Keratinocyte (primary cell): ENCODE data around the gene CDC42SE2. TPM values are rescaled to one million over a fixed set of nuclear protein-coding genes. Genes with fewer than 3 reads are reported as not detected.

Experiments used
- DNase-seq: peaks from one replicate; pipeline ENCODE4 v3.0.0-alpha.2; 2011; ENCODE audit warnings: low read depth, missing footprints, low spot score
- FAIRE-seq: peaks from 2 replicates; lab custom pipeline; 2011; peaks lifted over from hg19 to GRCh38; lab: Jason Lieb, UNC
- H2AFZ ChIP-seq: 2 replicates; pipeline ENCODE4 v1.6.0; 2012; ENCODE audit warnings: low read length, control low read depth, inconsistent platforms; ENCODE audit not compliant: control insufficient read depth
- H3K27ac ChIP-seq: 2 replicates; pipeline ENCODE4 v1.5.1; 2011; ENCODE audit warnings: low read length; ENCODE audit not compliant: control insufficient read depth, insufficient read depth
- H3K27me3 ChIP-seq: 3 replicates; pipeline ENCODE4 v1.6.0; 2011; ENCODE audit warnings: low read length; ENCODE audit not compliant: control insufficient read depth, insufficient read depth; ENCODE audit errors: extremely low read depth
- H3K36me3 ChIP-seq, 2 experiments: 2 replicates in 1 of 2; 3 replicates in 1 of 2; pipeline ENCODE4 v1.5.1; 2011; ENCODE audit warnings: low read length in 2 of 2, mild to moderate bottlenecking in 1 of 2; ENCODE audit not compliant: control insufficient read depth in 2 of 2, insufficient read depth in 2 of 2; ENCODE audit errors: extremely low read depth in 1 of 2
- H3K4me1 ChIP-seq: 3 replicates; pipeline ENCODE4 v1.5.1; 2011; ENCODE audit warnings: low read length; ENCODE audit not compliant: control insufficient read depth, insufficient read depth; ENCODE audit errors: extremely low read depth
- H3K4me2 ChIP-seq: 3 replicates; pipeline ENCODE4 v1.6.0; 2011; ENCODE audit warnings: low read depth, low read length; ENCODE audit not compliant: control insufficient read depth, insufficient read depth; ENCODE audit errors: extremely low read depth
- H3K4me3 ChIP-seq, 3 experiments: fragments of 200-600 bp in 1 of 3; sonication (generic) in 1 of 3; 2 replicates in 2 of 3; 3 replicates in 1 of 3; pipeline ENCODE4 v1.5.1; 2011 to 2016; ENCODE audit warnings: low read length in 3 of 3, mild to moderate bottlenecking in 3 of 3, control low read depth in 2 of 3, inconsistent platforms in 1 of 3, low read depth in 1 of 3, mixed read lengths in 1 of 3, mixed run types in 1 of 3, moderate library complexity in 1 of 3; ENCODE audit not compliant: control insufficient read depth in 2 of 3, insufficient read depth in 2 of 3; ENCODE audit errors: extremely low read depth in 1 of 3
- H3K79me2 ChIP-seq: 2 replicates; pipeline ENCODE4 v1.6.0; 2012; ENCODE audit warnings: low read length; ENCODE audit not compliant: control insufficient read depth, insufficient read depth
- H3K9ac ChIP-seq: 3 replicates; pipeline ENCODE4 v1.6.0; 2011; ENCODE audit warnings: low read length; ENCODE audit not compliant: control insufficient read depth, insufficient read depth; ENCODE audit errors: extremely low read depth
- H3K9me1 ChIP-seq: 3 replicates; pipeline ENCODE4 v1.6.0; 2011; ENCODE audit warnings: low read length; ENCODE audit not compliant: control insufficient read depth, insufficient read depth; ENCODE audit errors: extremely low read depth
- H3K9me3 ChIP-seq: 2 replicates; pipeline ENCODE4 v1.5.1; 2012; ENCODE audit warnings: low read depth, low read length; ENCODE audit not compliant: control insufficient read depth
- H4K20me1 ChIP-seq: 3 replicates; pipeline ENCODE4 v1.6.0; 2011; ENCODE audit warnings: low read length; ENCODE audit not compliant: control insufficient read depth, insufficient read depth; ENCODE audit errors: extremely low read depth
- EZH2 ChIP-seq: IDR thresholded peaks from one replicate; pipeline ENCODE4 v1.6.1; 2012; ENCODE audit warnings: inconsistent platforms, mild to moderate bottlenecking, low read length, moderate library complexity
- dilution Hi-C: fragments of 300-500 bp; cut with MboI; formaldehyde crosslinking; loops from one replicate; pipeline ENCODE4 v1.7.0; 2020; ENCODE audit warnings: low sequenced_read_pairs; ENCODE audit not compliant: extremely low pct_ligation_motif_present
- polyA plus RNA-seq, 5 experiments: library from polyadenylated mRNA; depleted of rRNA in 3 of 5; stranded (reverse) in 3 of 5; stranded (forward) in 1 of 5; unstranded in 1 of 5; fragments of >200 nt; gene quantifications; 1 replicate in 1 of 5; 2 replicates in 3 of 5; 3 replicates in 1 of 5; pipeline versions ENCODE4 v1.2.1 to v1.2.3, GENCODE V29; 2011 to 2012; ENCODE audit warnings: missing spikeins in 2 of 5, low read depth in 1 of 5, low replicate concordance in 1 of 5
- TF ChIP-seq, protein P1 (sequence below), 3 experiments: IDR thresholded peaks in 1 of 3; conservative IDR thresholded peaks in 1 of 3; optimal IDR thresholded peaks in 1 of 3; 2 replicates in 2 of 3; 3 replicates in 1 of 3; pipeline versions ENCODE3 to v1.5.1; 2011; ENCODE audit warnings: low read length in 3 of 3, mild to moderate bottlenecking in 3 of 3, moderate library complexity in 2 of 3, control low read depth in 1 of 3, inconsistent platforms in 1 of 3; ENCODE audit not compliant: insufficient read depth in 2 of 3; ENCODE audit errors: extremely low read depth in 1 of 3

The CDC42SE2 gene
- polyA plus RNA-seq, 1 donor (not counting 4 experiments of a cell fraction or from before 2014, with no cell fraction given) = 32.5 TPM

DNA sequence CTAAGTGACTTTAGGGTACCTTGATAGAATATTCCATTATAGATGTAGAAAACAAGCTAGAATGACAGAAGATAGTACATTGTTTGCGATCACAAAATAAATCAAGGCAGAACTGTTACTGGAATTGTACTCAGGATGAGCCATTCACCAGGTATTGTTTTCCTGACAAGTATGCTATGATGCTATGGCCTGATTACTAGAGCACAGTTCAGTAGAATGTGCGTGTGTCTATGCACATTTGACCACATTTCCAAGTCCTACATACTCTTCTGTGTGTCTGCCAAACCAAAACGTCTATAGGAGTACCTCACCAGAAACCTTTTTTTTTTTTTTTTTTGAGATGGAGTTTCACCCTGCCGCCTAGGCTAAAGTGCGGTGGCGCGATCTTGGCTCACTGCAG, 43.3 kb upstream of the CDC42SE2 start:
- Histone ChIP-seq H3K9ac (no peak overlapping the region), H3K27ac (no peak overlapping the region), H3K27me3 (no peaks in the 10 kb centered on the region), H3K36me3 (no peaks in the 10 kb centered on the region), H3K9me1 (no peaks in the 10 kb centered on the region), H2AFZ (no peak overlapping the region), H4K20me1 (no peaks in the 10 kb centered on the region), H3K4me2 (no peak overlapping the region), H3K9me3 (no peaks in the 10 kb centered on the region), H3K4me1 (peaks cover 14% of the 10 kb centered on the region), H3K4me3 (no peak overlapping the region), H3K79me2 (no peaks in the 10 kb centered on the region)
- no peak for TF ChIP-seq EZH2
- TF ChIP-seq, protein P1, sequence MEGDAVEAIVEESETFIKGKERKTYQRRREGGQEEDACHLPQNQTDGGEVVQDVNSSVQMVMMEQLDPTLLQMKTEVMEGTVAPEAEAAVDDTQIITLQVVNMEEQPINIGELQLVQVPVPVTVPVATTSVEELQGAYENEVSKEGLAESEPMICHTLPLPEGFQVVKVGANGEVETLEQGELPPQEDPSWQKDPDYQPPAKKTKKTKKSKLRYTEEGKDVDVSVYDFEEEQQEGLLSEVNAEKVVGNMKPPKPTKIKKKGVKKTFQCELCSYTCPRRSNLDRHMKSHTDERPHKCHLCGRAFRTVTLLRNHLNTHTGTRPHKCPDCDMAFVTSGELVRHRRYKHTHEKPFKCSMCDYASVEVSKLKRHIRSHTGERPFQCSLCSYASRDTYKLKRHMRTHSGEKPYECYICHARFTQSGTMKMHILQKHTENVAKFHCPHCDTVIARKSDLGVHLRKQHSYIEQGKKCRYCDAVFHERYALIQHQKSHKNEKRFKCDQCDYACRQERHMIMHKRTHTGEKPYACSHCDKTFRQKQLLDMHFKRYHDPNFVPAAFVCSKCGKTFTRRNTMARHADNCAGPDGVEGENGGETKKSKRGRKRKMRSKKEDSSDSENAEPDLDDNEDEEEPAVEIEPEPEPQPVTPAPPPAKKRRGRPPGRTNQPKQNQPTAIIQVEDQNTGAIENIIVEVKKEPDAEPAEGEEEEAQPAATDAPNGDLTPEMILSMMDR (optimal IDR thresholded peaks at IDR 0.05 in 1 of 3, IDR thresholded peaks at IDR 0.05 in 1 of 3, conservative IDR thresholded peaks at IDR 0.05 in 1 of 3; ENCODE audit: extremely low read depth in 1 of 3, insufficient read depth in 2 of 3, low read length in 3 of 3) = no peak
- DNase-seq = no peak
- dilution Hi-C loops = no loop called here
- FAIRE-seq = no peak

DNA sequence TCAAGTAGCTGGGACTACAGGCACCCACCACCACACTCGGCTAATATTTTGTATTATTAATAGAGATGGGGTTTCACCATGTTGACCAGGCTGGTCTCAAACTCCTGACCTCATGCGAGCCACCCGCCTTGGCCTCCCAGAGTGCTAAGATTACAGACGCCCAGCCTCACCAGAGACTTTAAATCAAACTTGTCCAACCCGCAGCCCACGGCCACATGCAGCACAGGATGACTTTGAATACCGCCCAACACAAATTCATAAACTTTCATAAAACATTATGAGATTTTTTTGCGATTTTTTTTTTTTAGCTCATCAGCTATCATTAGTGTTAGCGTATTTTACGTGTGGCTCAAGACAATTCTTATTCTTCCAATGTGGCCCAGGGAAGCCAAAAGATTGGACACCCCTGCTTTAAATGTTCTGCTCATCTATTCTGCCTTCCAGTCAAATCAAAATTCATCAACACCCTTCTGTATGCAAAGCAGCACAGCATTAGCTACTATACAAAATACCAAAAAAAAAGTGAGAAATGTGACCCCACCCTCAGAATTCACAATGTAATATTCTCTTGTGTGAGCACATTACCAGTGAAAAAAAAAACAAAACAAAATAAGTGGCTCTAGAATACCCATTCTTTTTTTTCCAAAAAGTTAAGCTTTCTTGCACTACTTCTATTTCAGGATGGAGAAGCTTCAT, 42.7 kb upstream of the CDC42SE2 start:
- H3K9me1 ChIP-seq = no peaks in the 10 kb centered on the region
- no peaks in the 10 kb centered on the region for H3K9me3 ChIP-seq
- no peaks in the 10 kb centered on the region for H3K79me2 ChIP-seq
- no peak for FAIRE-seq
- no peak overlapping the region for H3K4me2 ChIP-seq
- TF ChIP-seq EZH2 = no peak
- TF ChIP-seq, protein P1 (optimal IDR thresholded peaks at IDR 0.05 in 1 of 3, IDR thresholded peaks at IDR 0.05 in 1 of 3, conservative IDR thresholded peaks at IDR 0.05 in 1 of 3; ENCODE audit: extremely low read depth in 1 of 3, insufficient read depth in 2 of 3, low read length in 3 of 3) = no peak
- H3K4me3 ChIP-seq = no peak overlapping the region
- H3K36me3 ChIP-seq = no peaks in the 10 kb centered on the region
- H4K20me1 ChIP-seq = no peaks in the 10 kb centered on the region
- no peak overlapping the region for H3K9ac ChIP-seq
- DNase-seq = no peak
- H3K27ac ChIP-seq = no peak overlapping the region
- no peak overlapping the region for H2AFZ ChIP-seq
- dilution Hi-C loops = no loop called here
- no peaks in the 10 kb centered on the region for H3K27me3 ChIP-seq
- peaks cover 14% of the 10 kb centered on the region for H3K4me1 ChIP-seq
